GM19467 (cell line): Measurements from ENCODE around the gene IKBIP.
"Not testable (repeated sequence)": the region's sequence is repeated elsewhere in the genome, so short reads cannot be mapped to it uniquely, and the experiment has no call there.

Experiments
- ATAC-seq: cut with Tn5 transposase; IDR thresholded peaks from one replicate; pipeline ENCODE4 v1.9.1; 2021; ENCODE audit warnings: mild to moderate bottlenecking, moderate library complexity; ENCODE audit not compliant: unreplicated experiment

Gene IKBIP

GRCh38 chr12:98638009-98638408, 6.6 kb downstream of the IKBIP start:
- ATAC-seq = no peak

DNA sequence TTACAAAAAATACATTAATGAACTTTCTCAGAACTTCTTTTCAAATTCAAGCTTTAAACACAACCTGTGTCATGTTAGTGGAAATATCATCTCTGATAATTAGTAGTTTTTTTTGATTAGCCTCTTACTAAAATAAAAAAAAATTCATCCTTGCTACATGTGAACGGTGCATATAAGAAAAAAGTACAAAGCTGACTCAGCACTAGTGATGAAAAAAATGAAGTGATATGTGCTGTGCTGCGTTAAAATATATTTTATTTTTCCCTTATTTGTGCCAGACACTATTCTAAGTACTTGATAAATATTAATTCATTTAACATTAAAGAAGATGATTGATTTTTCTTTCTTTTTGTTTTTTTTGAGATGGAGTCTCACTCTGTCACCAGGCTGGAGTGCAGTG, 7.5 kb downstream of the IKBIP start:
- no peak for ATAC-seq

GRCh38 chr12:98635657-98636323, 8.8 kb downstream of the IKBIP start:
- ATAC-seq = peak; percentile 52

DNA sequence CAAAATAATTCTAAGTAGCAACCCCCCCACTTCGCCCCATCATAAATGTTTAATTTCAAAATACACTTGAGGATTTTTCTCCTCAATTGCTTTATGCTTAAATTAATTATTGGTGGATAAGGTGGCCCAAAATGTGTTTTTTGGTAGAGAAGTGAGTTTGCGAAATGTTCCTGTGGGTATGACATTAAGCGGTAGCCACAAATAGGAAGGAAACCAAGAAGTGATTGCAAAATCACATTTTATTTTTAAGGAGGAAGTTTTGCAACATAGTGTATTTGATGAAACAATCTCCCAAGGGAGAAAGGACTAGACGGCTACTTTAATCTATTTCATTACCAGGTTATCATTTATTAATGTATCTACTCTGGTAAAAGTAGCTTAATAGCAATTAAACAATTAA, 25.6 kb downstream of the IKBIP start:
- no peak for ATAC-seq

GRCh38 chr12:98612696-98613334, 31.8 kb downstream of the IKBIP start:
- ATAC-seq = peak; percentile 80

GRCh38 chr12:98610596-98610995, 34.0 kb downstream of the IKBIP start:
- no peak for ATAC-seq

DNA sequence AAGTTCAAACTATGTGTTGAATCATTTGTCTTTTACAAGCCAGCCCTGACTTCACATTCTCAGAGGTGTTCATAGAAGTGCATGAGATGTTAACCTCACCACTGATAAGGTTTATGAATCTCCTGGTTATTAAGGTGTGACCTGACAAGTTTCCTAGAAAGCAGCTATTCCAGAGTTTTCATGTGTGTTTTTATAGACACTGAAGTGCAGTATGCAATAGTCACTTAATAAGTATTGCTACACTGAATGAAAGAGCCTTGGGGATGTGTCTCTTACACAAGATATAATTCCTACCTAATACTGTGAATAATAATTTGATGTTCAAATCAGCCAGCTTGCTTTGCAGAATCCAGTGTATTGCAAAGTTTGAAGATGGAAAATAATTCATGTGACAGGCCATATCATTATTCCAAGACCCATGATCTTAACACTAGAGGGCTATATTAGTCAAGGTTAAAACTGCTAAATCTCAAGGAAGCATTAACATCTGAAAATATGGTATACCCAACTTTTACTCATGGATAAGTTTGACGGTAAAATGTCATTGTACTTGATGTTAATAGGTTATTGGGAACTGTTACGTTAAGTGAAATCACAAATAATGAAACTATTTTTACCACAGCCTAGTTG, 38.1 kb downstream of the IKBIP start:
- no peak for ATAC-seq

DNA sequence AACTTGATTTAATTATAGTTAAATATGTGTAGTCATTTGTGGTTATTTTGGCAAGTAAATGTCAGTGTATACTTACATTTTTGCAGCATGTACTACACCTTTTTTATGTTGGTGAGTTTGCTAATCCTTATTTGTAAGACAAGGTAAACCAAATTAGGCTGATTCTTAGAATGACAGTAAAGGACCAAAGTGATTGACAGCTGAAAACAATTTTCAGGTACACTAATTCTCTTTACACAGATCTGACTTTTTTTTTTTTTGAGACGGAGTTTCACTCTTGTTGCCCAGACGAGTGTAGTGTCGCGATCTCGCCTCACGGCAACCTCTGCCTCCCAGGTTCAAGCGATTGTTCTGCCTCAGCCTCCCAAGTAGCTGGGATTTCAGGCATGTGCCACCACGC, 42.7 kb downstream of the IKBIP start:
- no peak for ATAC-seq

DNA sequence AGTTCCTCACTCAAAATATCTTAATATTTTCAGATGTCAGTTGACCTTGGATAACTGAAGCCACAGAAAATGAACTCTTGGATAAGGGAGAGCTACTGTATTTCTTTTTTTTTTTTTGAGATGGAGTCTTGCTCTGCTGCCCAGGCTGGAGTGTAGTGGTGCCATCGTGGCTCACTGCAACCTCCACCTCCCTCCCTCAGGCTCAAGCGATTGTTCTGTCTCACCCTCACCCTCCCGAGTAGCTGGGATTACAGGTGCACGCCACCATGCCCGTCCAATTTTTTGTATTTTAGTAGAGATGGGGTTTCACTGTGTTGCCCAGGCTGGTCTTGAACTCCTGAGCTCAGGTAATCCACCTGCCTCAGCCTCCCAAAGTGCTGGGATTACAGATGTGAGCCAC, 47.3 kb downstream of the IKBIP start:
- not testable (repeated sequence) for ATAC-seq

DNA sequence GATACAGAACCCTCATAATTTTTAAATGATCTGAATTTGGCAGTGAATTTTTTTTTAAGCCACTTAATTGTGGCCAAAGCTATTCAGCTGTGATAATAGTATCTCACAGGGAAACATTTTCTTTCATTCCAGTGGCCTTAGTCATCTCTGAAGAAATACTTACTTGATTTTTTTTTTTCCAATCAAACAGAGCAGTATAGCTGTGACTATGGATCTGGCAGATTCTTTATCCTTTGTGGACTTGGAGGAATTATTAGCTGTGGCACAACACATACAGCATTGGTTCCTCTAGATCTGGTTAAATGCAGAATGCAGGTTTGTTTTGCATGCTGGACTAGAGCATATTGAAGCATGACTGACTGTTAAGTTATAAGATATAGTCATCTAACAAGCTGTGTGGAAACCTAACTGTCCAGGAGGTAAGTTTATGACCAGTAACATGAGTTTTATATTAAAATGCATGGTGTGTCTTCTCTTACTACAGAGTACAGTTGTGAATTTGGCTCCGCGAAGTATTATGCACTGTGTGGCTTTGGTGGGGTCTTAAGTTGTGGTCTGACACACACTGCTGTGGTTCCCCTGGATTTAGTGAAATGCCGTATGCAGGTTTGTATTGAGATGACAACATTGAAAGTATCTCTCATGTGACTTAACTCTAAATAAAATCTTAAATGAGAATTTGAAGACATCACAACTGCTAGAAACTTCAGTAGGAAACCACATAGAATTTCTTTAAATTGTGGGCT, 49.2 kb downstream of the IKBIP start:
- no peak for ATAC-seq

GRCh38 chr12:98594050-98594835, 50.3 kb downstream of the IKBIP start:
- peak; percentile 4 for ATAC-seq

GRCh38 chr12:98593351-98594049, 51.1 kb downstream of the IKBIP start, which contains the start of gene SLC25A3:
Gene SLC25A3 (plus strand): TSS chr12:98593686. CDS start chr12:98593979, 293 bp downstream.
- peak; percentile 99 for ATAC-seq

- no peak for ATAC-seq
Measured at GRCh38 chr12:98592825-98593322, 51.7 kb downstream of the IKBIP start.

DNA sequence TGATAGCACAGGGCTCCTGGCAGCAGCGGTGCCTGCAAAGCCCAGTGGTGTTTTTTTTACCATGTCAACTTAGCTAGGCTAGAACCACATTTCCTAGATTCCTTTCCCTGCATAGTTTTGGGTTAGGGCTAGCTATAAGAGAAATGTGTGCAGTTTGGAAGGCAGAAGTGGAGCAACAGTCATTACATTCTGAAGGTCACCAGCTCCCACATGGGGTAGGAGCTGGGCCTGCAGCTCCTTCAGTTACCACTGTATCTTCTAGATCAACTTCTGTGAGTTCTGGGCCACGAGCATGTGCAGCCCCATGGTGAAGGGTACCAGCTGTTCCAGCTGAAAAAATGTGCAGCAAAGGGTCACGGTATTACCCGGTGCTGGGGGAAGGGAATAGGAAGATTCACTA, 53.4 kb downstream of the IKBIP start:
- no peak for ATAC-seq

DNA sequence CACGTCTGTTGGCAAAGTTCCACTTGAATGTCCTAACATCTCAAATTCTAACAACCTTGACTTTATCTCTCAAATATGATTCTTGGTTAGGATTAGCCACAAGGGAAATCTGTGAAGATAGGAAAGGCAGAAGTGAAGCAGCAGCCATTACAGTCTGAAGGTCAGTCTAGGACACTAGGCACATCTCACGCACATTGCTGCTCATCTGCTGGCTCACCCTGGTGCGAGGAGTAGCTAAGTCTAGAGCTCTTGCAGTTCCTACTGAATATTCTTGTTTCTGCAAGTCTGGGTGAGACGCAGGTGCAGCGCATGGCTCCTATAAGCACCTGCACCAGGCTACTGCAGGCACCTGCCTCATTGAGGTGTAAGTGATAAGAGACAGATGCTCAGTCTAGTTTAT, 57.5 kb downstream of the IKBIP start:
- ATAC-seq = no peak

DNA sequence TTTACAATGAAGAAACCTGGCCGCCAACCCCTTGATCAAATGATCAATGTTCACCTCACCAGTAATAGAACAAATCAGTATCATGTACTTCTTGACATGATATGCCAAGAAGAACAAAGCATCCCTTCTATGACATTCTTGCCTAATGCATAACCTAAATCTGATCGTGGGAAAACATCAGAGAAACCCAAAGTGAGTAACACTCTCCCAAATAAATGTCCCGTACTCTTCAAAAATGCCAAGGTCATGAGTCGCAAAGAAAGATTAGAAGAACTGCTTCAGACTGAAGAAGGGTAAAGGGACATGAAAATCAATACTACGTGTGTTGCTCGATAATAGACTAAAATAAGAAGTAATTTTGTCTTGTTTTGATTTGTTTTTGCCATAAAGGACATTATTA, 62.5 kb downstream of the IKBIP start:
- no peak for ATAC-seq

DNA sequence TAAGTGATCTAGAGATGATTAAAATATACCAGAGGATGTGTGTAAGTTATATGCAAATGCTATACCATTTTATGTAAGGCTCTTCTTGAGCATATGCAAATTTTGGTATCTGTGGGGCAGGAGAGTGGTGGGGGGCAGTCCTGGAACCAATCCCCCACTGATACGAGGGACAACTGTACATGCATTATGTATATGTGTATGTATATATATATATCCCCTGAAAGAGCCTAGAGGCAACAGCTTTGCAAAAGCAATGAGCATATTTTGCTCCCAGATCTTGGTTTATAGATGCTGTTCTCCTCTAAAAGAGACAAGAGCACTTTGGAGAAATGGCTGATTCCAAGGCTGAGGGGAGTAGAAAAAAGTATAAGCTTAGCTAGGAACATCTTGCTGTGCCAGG, 63.5 kb downstream of the IKBIP start:
- ATAC-seq = no peak

DNA sequence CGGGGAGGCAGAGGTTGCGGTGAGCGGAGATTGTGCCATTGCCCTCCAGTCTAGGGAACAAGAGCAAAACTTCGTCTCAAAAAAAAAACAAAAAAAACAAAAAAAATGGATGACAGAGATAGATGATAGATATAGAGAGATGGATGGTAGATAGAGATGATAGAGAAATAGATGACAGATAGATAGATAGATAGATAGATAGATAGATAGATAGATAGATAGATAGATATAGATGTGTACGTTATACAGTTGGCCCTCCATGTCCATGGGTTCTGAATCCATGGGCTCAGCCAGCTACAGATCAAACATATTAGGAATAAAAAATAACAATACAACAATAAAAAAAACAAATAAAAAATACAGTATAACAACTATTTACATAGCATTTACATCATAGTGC, 63.9 kb downstream of the IKBIP start:
- ATAC-seq = no peak

- ATAC-seq = no peak
Measured at GRCh38 chr12:98579835-98580234, 64.8 kb downstream of the IKBIP start.

- ATAC-seq = no peak
Measured at GRCh38 chr12:98579347-98579746, 65.2 kb downstream of the IKBIP start.
